H9 (cell line): ENCODE data around the gene GSK3A. TPM values are rescaled to one million over a fixed set of nuclear protein-coding genes. Genes with fewer than 3 reads are reported as not detected.

Experiments used
- DNase-seq: peaks from one replicate; pipeline ENCODE4 v3.0.0-alpha.2; 2017
- H2AFZ ChIP-seq: one replicate; pipeline ENCODE4 v1.6.1; 2013; ENCODE audit warnings: mild to moderate bottlenecking, low read length, control low read depth, moderate library complexity
- H2AK5ac ChIP-seq: 2 replicates; pipeline ENCODE4 v1.6.1; 2013; ENCODE audit warnings: low read length, control low read depth, mixed read lengths; ENCODE audit not compliant: insufficient read length
- H2BK120ac ChIP-seq: one replicate; pipeline ENCODE4 v1.6.1; 2013; ENCODE audit warnings: low read depth, mild to moderate bottlenecking, low read length, control low read depth, inconsistent platforms; ENCODE audit not compliant: poor library complexity, severe bottlenecking
- H2BK12ac ChIP-seq: 2 replicates; pipeline ENCODE4 v1.6.1; 2013; ENCODE audit warnings: low read length, control low read depth, mixed read lengths, low read depth; ENCODE audit not compliant: insufficient read length
- H2BK15ac ChIP-seq: 2 replicates; pipeline ENCODE4 v1.6.1; 2013; ENCODE audit warnings: low read depth, low read length, control low read depth
- H2BK20ac ChIP-seq: one replicate; pipeline ENCODE4 v1.6.1; 2013; ENCODE audit warnings: low read depth, mild to moderate bottlenecking, low read length, control low read depth, inconsistent platforms; ENCODE audit not compliant: poor library complexity, severe bottlenecking
- H2BK5ac ChIP-seq: 2 replicates; pipeline ENCODE4 v1.6.1; 2013; ENCODE audit warnings: low read length, control low read depth, mixed read lengths; ENCODE audit not compliant: insufficient read length
- H3K14ac ChIP-seq: 2 replicates; pipeline ENCODE4 v1.6.1; 2013; ENCODE audit warnings: low read length, control low read depth; ENCODE audit not compliant: insufficient read depth
- H3K18ac ChIP-seq: 2 replicates; pipeline ENCODE4 v1.6.1; 2013; ENCODE audit warnings: low read depth, mild to moderate bottlenecking, mixed read lengths, low read length, control low read depth; ENCODE audit not compliant: insufficient read length
- H3K23ac ChIP-seq: 2 replicates; pipeline ENCODE4 v1.6.1; 2013; ENCODE audit warnings: low read length, control low read depth, mixed read lengths, low read depth; ENCODE audit not compliant: insufficient read length
- H3K23me2 ChIP-seq: 2 replicates; pipeline ENCODE4 v1.6.1; 2013; ENCODE audit warnings: low read depth, mild to moderate bottlenecking, mixed read lengths, low read length, control low read depth; ENCODE audit not compliant: insufficient read length, poor library complexity, severe bottlenecking
- H3K27ac ChIP-seq: 2 replicates; pipeline ENCODE4 v1.5.1; 2013; ENCODE audit warnings: low read length, control low read depth, mixed read lengths, low read depth; ENCODE audit not compliant: insufficient read length
- H3K27me3 ChIP-seq: 2 replicates; pipeline ENCODE4 v1.6.1; 2013; ENCODE audit warnings: low read length, control low read depth, inconsistent platforms; ENCODE audit not compliant: insufficient read depth
- H3K4ac ChIP-seq: 2 replicates; pipeline ENCODE4 v1.6.1; 2013; ENCODE audit warnings: low read depth, mild to moderate bottlenecking, control low read depth, inconsistent platforms, low read length, moderate library complexity
- H3K4me1 ChIP-seq: 2 replicates; pipeline ENCODE4 v1.6.1; 2013; ENCODE audit warnings: low read length, control low read depth, inconsistent platforms; ENCODE audit not compliant: insufficient read depth
- H3K4me2 ChIP-seq: 2 replicates; pipeline ENCODE4 v1.6.1; 2013; ENCODE audit warnings: low read length, control low read depth, mixed read lengths; ENCODE audit not compliant: insufficient read length, insufficient read depth
- H3K56ac ChIP-seq: 2 replicates; pipeline ENCODE4 v1.6.1; 2013; ENCODE audit warnings: low read depth, mild to moderate bottlenecking, mixed read lengths, low read length, control low read depth; ENCODE audit not compliant: insufficient read length
- H3K79me1 ChIP-seq: 2 replicates; pipeline ENCODE4 v1.6.1; 2013; ENCODE audit warnings: low read depth, mild to moderate bottlenecking, moderate library complexity, low read length, control low read depth, inconsistent platforms; ENCODE audit not compliant: insufficient read depth, poor library complexity, severe bottlenecking
- H3K79me2 ChIP-seq: 2 replicates; pipeline ENCODE4 v1.6.1; 2013; ENCODE audit warnings: low read length, control low read depth, inconsistent platforms; ENCODE audit not compliant: insufficient read depth
- H3K9ac ChIP-seq: 2 replicates; pipeline ENCODE4 v1.6.1; 2013; ENCODE audit warnings: low read length, control low read depth, mixed read lengths; ENCODE audit not compliant: insufficient read length; ENCODE audit errors: extremely low read depth
- H3K9me3 ChIP-seq: one replicate; pipeline ENCODE4 v1.6.1; 2013; ENCODE audit warnings: low read depth, low read length, inconsistent platforms; ENCODE audit not compliant: control insufficient read depth
- H3T11ph ChIP-seq: one replicate; pipeline ENCODE4 v1.6.1; 2013; ENCODE audit warnings: mild to moderate bottlenecking, low read length, control low read depth, inconsistent platforms
- H4K20me1 ChIP-seq: one replicate; pipeline ENCODE4 v1.6.1; 2013; ENCODE audit not compliant: control insufficient read depth, insufficient read length, insufficient read depth
- H4K5ac ChIP-seq: 2 replicates; pipeline ENCODE4 v1.6.1; 2013; ENCODE audit warnings: low read depth, mild to moderate bottlenecking, mixed read lengths, low read length, control low read depth; ENCODE audit not compliant: insufficient read length
- H4K8ac ChIP-seq: replicated peaks from 2 replicates; pipeline ENCODE4 v1.6.1; 2013; ENCODE audit warnings: low read length, control low read depth, mixed read lengths, low read depth; ENCODE audit not compliant: insufficient read length
- H4K91ac ChIP-seq: 2 replicates; pipeline ENCODE4 v1.6.1; 2013; ENCODE audit warnings: low read depth, mild to moderate bottlenecking, moderate library complexity, mixed read lengths, low read length, control low read depth; ENCODE audit not compliant: insufficient read length
- H3K27ac Mint-ChIP-seq, 3 experiments: 2 replicates in 2 of 3; 3 replicates in 1 of 3; pipeline ENCODE4 v1.8.0; 2020 to 2021; ENCODE audit warnings: mixed read lengths in 3 of 3, mild to moderate bottlenecking in 1 of 3, moderate library complexity in 1 of 3
- H3K27me3 Mint-ChIP-seq: 2 replicates; pipeline ENCODE4 v1.8.0; 2021; ENCODE audit warnings: low read depth, mild to moderate bottlenecking, moderate library complexity, mixed read lengths
- H3K36me3 Mint-ChIP-seq, 3 experiments: 2 replicates in 2 of 3; 3 replicates in 1 of 3; pipeline ENCODE4 v1.8.0; 2020 to 2021; ENCODE audit warnings: low read depth in 3 of 3, mixed read lengths in 3 of 3; ENCODE audit not compliant: insufficient read depth in 1 of 3
- H3K4me1 Mint-ChIP-seq, 2 experiments: 2 replicates each; pipeline ENCODE4 v1.8.0; 2020; ENCODE audit warnings: mixed read lengths in 2 of 2
- H3K4me3 Mint-ChIP-seq, 2 experiments: 2 replicates in 1 of 2; 3 replicates in 1 of 2; pipeline ENCODE4 v1.8.0; 2020 to 2021; ENCODE audit warnings: mild to moderate bottlenecking in 2 of 2, mixed read lengths in 2 of 2, moderate library complexity in 1 of 2
- H3K9me3 Mint-ChIP-seq, 2 experiments: 2 replicates in 1 of 2; 3 replicates in 1 of 2; pipeline ENCODE4 v1.8.0; 2020; ENCODE audit warnings: mild to moderate bottlenecking in 2 of 2, mixed read lengths in 2 of 2, moderate library complexity in 1 of 2
- CTCF ChIP-seq: fragments of 200-600 bp; sonication (generic); conservative IDR thresholded peaks from 3 replicates; pipeline ENCODE4 v1.8.0; 2021; ENCODE audit warnings: antibody characterized with exemption, mild to moderate bottlenecking
- WGBS: extraction: QIAGEN DNeasy Blood & Tissue Kit; methylation state at CpG from one replicate; pipeline ENCODE4 v1.1.7; 2013; ENCODE audit warnings: missing lambda C conversion rate, low lambda C conversion rate, mixed read lengths; ENCODE audit not compliant: insufficient read length; ENCODE audit errors: extremely low coverage; 5-methylcytosine and 5-hydroxymethylcytosine counted together
- total RNA-seq: library from RNA; stranded (reverse); gene quantifications from 2 replicates; pipeline ENCODE4 v1.2.1, GENCODE V29; 2021

Gene GSK3A
- total RNA-seq, 1 experiment from 2014 or later = 52.4 TPM

GRCh38 chr19:42251572-42252358 is 9.4 kb upstream of the GSK3A start:
- no peaks in the 10 kb centered on the region for H3K79me1 ChIP-seq
- Mint-ChIP-seq H3K9me3 (no peaks in the 10 kb centered on the region), H3K27ac (peak overlapping the region; percentile 81 to 88 (median 86); a peak in 6 of 7 replicates), H3K4me3 (peak overlapping the region; percentile 87 to 92), H3K36me3 (peaks cover 5 to 27% (median 18%) of the 10 kb centered on the region in 3 experiments; a peak in 6 of 7 replicates), H3K27me3 (peaks cover 8% of the 10 kb centered on the region), H3K4me1 (peaks cover 25 to 40% of the 10 kb centered on the region in 2 experiments)
- H2BK5ac ChIP-seq = no peak overlapping the region
- no peak overlapping the region for H3K14ac ChIP-seq
- H3K27me3 ChIP-seq = no peaks in the 10 kb centered on the region
- no peak overlapping the region for H3K23ac ChIP-seq
- no peak overlapping the region for H4K91ac ChIP-seq
- no peak overlapping the region for H3T11ph ChIP-seq
- WGBS = no CpG with 5 or more reads among the region's 4 CpGs
- H2BK15ac ChIP-seq = no peak overlapping the region
- H3K18ac ChIP-seq = no peak overlapping the region
- no peaks in the 10 kb centered on the region for H3K9me3 ChIP-seq
- no peak overlapping the region for H4K8ac ChIP-seq
- H4K20me1 ChIP-seq = no peaks in the 10 kb centered on the region
- no peak overlapping the region for H2AFZ ChIP-seq
- H2BK120ac ChIP-seq = no peak overlapping the region
- no peak overlapping the region for H2BK20ac ChIP-seq
- H4K5ac ChIP-seq = no peak overlapping the region
- no peak overlapping the region for H3K4me2 ChIP-seq
- DNase-seq = no peak
- H3K27ac ChIP-seq = no peak overlapping the region
- no peak overlapping the region for H3K9ac ChIP-seq
- peaks cover 5% of the 10 kb centered on the region; the same call in 1 of the 2 replicates for H3K79me2 ChIP-seq
- peaks cover 6% of the 10 kb centered on the region; the same call in 1 of the 2 replicates for H3K4me1 ChIP-seq
- H3K23me2 ChIP-seq = peaks cover 14% of the 10 kb centered on the region
- H2AK5ac ChIP-seq = no peak overlapping the region
- H2BK12ac ChIP-seq = no peak overlapping the region
- H3K56ac ChIP-seq = no peak overlapping the region
- no peak overlapping the region for H3K4ac ChIP-seq
- no peak for TF ChIP-seq CTCF
